Femur (tissue), 1 donor: ENCODE results near the gene SLC5A1.
"Not testable (repeated sequence)": the region's sequence is repeated elsewhere in the genome, so short reads cannot be mapped to it uniquely, and the experiment has no call there.

ENCODE experiments used
- DNase-seq: peaks from one replicate; pipeline ENCODE4 v3.0.0-alpha.2; 2017

Gene SLC5A1

DNA sequence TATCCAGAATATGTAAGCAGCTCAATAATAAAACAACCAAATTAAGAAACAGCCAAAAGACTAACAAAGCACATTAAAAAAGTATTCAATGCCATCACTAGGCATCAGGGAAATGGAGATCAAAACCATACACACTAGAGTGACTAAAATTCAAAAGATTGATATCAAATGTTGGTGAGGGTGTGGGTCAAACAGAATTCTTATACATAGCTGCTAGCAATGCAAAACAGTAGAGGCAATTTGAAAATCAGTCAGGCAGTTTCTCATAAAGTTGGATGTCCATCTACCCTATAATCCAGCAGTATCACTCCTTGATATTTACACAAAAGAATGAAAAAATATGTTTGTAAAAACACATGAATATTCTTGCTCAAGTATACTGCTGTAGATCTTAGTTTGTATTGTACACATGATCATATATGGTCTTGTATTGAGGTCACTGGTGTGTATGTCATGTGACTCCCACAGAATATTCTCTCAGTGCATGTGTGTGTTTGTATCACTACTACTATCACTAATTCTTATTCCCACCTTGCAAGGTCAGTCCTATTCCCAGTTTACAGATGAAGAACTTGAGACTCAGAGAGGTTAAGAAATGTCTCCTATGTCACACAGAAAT, 54.9 kb downstream of the SLC5A1 start:
- no peak for DNase-seq

GRCh38 chr22:32100711-32101110, 57.6 kb downstream of the SLC5A1 start:
- no peak for DNase-seq

DNA sequence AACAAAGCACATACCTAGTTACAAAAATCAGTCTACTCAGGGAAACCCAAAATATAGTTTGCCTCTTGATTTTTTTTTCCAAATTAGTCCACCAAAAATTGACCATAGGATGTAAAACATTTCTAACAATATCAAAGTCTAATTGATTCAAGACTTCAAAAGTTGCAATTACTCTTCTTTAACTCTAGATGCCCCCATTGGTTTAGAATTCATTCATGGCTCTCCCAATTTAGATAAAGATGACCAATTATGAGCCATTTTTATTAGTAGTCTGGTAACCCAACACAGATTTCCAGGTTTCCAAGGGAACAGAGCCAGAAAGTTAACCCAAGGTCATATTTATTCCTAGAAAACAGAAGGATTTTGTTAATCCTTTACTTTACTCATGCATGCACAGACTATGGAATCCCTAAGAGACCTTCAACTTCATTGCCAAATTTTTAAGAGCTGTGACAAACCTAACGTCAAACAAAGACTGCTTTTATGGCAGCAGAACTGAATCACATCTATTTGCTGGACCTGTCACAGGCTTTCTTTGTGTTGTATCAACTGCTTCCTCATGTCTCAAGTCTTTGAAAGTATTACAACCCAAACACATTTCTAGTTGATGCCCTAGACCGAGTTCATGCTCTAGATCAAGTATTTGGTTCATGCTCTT, 60.7 kb downstream of the SLC5A1 start:
- DNase-seq, result no peak

DNA sequence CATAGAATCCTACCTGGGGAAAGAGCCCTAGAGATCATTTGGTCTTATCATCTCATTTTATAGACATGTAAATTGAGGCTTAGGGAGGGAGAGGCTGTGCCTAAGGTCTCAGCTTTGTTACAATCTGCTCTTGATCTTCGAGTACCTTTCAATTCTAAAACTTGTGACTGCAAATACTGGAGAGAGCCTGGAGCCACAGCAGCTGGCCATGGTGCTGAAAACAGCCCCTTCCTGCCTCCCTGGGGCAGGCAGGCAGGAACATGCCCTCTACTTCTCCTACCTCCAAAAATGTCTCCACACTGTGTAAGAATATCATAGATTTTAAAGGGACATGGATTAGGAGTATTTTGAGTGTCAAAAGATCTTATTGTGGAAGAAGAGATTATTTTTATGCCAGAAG, 63.9 kb downstream of the SLC5A1 start:
- DNase-seq, result no peak

DNA sequence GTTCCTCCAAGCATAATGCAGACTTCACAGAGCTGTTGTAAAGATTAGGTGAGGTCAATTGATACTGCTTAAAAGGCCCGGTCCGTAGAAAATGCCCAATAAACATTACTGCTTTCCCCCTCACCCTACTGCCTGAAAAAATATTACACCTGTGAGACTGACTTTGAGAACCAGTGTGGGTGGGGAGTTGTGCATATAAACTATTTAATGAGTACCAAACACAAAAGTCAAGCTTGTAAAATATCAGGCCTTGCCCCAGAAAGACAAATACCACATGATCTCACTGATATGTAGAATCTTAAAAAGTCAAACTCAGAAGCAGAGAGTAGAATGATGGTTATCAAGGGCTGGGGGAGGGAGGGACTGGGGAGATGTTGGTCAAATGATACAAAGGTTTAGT, 69.3 kb downstream of the SLC5A1 start:
- no peak for DNase-seq

DNA sequence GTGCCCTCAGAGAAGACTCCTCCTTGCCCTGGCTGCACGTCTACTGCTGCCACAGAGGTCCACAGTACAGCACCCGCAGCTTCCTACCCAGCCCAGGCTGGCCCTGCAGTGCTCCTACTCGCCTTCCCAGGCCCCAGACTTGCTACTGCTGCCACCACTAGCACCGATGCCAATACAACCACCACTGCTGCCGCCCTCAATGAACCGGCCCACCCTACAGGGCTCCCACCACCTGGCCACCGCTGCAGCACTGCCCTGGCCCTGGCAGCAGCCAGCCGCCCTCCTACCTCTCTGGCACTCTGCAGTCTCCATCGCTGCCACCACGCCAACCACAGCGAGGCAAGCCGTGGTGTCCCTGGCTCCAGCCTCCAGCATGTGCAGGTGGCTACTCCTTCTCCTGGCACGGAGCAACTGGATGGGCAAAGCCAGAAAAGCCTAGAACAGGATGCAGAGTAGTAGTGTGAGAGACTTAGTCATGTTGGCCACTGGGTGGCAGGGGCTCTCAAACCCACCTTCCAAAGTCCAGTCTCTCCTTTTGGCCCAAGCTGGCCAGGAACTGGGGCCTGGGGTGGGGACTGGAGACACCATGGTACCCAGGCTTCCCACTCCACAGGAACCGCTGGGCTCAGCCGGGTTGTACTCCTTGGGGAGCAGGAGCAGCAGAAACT, 76.6 kb downstream of the SLC5A1 start:
- no peak for DNase-seq

DNA sequence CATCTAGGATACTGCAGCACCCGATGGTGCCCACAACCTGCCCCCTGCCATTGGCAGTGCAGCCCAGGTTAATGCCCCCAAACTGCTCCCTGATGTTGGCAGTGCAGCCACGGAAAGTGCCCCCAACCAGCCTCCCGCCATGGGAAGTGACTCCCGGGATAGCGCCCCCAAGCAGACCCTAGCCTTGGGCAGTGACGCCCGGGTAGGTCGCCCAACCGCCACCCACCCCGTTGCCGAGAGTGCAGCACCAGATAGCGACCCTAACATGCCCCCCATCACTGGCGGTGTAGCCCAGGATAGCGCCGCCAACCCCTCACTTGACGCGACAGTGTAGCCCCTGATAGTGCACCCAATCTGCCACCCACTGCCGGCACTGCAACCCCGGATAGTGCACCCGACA, 77.5 kb downstream of the SLC5A1 start:
- no peak for DNase-seq

GRCh38 chr22:32122899-32123298, 79.8 kb downstream of the SLC5A1 start:
- DNase-seq, result no peak

DNA sequence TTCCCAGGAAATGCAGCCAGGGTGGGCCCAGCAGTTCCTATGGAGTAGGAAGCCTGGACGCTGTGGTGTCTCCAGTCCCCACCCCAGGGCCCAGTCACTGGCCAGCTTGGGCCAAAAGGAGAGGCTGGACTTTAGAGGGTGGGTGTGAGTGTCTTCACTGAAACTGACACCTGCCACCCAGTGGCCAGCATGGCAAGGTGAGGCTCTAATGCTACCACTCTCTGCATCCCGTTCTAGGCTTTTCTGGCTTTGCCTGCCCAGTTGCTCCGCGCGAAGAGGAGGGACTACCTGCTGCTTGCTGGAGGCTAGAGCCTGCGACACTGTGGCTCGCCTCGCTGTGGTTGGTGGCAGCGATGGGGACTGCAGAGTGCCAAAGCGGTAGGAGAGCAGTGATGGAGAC, 80.6 kb downstream of the SLC5A1 start:
- no peak for DNase-seq

- no peak for DNase-seq
These were observed 84.8 kb downstream of the SLC5A1 start for GRCh38 chr22:32127904-32128303.

DNA sequence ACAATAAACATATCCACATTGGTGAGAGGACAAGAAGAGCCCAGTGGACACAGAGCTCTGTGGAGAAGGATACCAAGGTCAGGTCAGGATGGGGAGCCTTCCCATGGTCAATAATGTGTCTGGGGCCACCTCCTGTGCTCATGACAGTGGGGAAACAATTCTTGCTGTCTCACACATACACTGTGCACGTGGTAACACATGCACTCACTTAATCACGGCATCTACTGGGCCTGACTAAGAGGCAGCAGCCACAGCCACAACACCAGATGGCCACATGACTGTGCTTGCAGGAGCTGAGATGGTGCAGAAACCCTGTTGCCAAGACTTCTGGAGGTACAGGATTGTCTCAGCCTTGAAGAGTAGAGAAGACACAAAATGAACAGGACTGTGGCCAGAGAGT, 87.4 kb downstream of the SLC5A1 start:
- DNase-seq, result no peak

- no peak for DNase-seq
These were observed 89.1 kb downstream of the SLC5A1 start for GRCh38 chr22:32132126-32132525.

DNA sequence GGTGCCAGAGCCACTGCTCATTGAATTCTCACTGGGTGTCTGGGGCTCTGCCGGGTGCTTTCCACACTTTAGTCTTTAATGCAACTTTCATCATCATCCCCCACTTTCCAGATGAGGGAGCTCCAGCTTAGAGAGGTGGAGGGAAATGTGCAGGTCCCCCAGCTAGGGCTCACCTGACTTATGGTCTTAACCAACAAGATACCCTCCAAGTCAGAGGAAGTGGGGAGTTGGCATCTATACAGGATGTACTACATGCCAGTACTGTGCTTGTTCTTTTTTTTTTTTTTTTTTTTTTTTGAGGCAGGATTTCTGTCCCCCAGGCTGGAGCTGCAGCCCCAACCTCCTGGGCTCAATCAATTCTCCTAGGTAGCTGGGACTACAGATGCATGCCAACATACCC, 89.7 kb downstream of the SLC5A1 start:
- DNase-seq, result no peak

DNA sequence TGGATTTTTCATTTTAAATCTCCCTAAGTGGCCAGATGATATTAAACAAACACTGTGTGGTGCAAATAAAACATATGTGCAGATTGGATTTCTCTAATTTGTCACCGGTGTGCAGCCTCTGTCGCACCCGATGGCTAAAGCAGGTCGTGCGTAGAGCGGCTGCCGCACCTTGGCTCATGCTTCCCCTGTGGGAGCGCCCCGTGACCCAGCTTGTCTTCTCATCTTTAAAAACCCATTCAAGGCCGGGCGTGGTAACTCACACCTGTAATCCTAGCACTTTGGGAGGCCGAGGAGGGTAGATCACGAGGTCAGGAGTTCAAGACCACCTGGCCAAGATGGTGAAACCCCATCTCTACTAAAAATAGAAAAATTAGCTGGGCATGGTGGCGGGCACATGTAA, 91.7 kb downstream of the SLC5A1 start:
- not testable (repeated sequence) for DNase-seq

DNA sequence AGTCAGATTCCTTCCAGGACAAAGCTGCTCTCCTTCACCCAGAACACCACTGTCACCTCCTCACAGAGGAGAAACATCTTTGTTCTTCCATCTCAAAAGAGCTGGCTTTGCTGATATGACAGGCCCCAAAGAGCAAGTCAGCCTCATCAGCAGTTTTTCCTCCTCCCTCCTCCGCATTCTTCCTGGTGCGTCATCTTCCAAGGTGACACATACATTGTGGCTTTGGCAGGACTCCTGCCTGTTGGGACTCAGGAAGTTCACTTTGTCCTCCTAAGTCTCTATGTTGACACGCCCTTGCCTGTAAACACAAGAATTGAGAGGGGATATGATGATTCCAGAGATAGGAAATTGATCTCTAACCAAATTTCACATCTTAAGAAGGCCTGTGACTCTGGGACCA, 92.9 kb downstream of the SLC5A1 start:
- not testable (repeated sequence) for DNase-seq

DNA sequence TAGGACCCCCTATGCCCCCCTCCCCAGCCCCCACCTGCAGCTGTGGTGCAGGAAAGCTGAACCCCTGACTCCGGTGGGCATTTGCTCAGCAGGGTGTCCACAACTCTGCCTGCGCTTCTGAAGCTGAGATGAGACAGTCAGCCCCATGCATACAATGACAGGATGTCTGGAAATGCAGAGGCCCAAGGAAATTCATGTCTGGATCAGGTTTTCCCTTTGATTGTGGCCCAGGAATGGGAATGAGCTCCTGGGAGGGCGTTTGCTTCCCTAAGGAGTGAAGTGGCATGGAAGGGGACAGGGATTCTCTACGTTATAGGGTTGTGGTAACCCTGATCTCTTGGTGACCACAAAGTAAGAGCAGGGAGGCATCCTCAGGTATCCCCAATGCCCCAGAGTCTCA, 93.8 kb downstream of the SLC5A1 start:
- not testable (repeated sequence) for DNase-seq

DNA sequence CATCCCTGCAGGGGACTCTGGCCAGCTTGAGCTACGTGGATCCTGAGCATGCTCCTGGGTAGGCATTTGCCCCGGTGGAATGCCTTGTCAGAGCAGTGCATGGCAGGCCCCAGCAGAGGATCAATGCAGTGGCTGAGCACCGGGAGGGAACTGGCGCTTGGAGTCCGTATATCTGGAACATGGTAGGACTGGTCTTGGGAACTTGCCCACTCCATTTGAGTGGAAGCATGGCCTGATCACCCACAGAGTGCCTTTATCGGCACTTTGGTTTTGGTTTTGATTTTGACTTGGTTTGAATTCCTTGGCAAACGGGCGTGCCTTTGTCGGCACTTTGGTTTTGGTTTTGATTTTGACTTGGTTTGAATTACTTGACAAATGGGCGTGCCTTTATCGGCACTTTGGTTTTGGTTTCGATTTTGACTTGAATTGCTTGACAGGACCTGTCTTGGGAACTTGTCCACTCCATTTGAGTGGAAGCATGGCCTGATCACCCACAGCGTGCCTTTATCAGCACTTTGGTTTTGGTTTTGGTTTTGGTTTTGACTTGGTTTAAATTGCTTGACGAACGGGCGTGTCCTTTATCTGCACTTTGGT, 94.8 kb downstream of the SLC5A1 start:
- not testable (repeated sequence) for DNase-seq

DNA sequence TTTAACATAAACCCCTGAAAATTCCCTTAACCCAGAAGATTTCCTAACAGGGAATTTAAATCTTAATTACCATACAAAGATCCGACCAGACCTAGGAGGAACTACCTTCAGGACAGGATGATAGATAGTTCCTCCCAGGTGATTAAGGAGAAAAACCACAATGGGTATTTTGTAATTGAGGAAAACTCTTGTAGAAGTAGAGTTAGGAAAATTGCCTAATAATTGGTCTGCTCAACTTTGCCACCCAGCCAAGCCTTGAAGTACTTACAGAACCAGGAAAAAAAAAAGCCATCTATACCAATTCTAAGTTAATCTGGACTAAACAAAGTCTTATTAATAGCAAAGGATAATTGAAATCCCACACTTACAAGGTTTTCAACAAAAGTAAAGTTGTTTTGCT, 95.5 kb downstream of the SLC5A1 start:
- DNase-seq, result not testable (repeated sequence)

DNA sequence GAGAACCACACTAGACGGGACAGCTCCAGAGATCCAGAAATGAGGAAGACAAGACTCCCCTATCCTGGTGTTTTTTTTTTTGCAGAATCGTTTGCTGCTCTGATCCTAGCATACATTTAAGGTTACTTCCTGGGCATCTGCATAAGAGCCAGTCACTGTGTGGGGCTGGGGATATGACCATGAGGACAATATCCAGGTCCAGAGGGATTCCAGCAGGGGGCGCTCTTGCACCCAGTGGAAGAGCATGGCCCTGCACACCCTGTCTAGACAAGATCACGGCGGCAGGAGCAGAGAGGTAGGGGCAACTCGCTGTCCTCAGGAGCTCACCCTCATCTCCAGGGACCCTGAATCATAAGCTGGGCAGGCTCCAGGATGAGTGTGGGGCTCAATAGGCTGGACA, 97.6 kb downstream of the SLC5A1 start:
- not testable (repeated sequence) for DNase-seq

GRCh38 chr22:32142600-32142999, 99.5 kb downstream of the SLC5A1 start:
- no peak for DNase-seq

- DNase-seq, result no peak
These were observed 101.6 kb downstream of the SLC5A1 start for GRCh38 chr22:32144496-32145274.

GRCh38 chr22:32147128-32147527, 104.1 kb downstream of the SLC5A1 start:
- not testable (repeated sequence) for DNase-seq

- not testable (repeated sequence) for DNase-seq
These were observed 105.3 kb downstream of the SLC5A1 start for GRCh38 chr22:32148372-32148771.
